WERI-Rb-1 (cell line): ENCODE data around the gene ZBTB43.

Source experiments
- DNase-seq: peaks from one replicate; pipeline ENCODE4 v3.0.0-alpha.2; 2020
- H3K27ac ChIP-seq: fragments of 250-450 bp; sonication (Bioruptor Pico); 2 replicates; pipeline ENCODE4 v1.5.1; 2020; ENCODE audit warnings: mild to moderate bottlenecking, moderate library complexity
- H3K27me3 ChIP-seq: fragments of 250-450 bp; sonication (Bioruptor Pico); 2 replicates; pipeline ENCODE4 v1.5.1; 2021; ENCODE audit warnings: mild to moderate bottlenecking, low read depth, moderate library complexity; ENCODE audit not compliant: insufficient read depth, severe bottlenecking
- H3K36me3 ChIP-seq: fragments of 250-450 bp; sonication (Bioruptor Pico); 2 replicates; pipeline ENCODE4 v1.5.1; 2020; ENCODE audit warnings: mild to moderate bottlenecking, moderate library complexity
- H3K4me3 ChIP-seq: 2 replicates; pipeline ENCODE4 v1.5.1; 2011; ENCODE audit warnings: low read depth, mild to moderate bottlenecking, control low read depth, low read length
- H3K9me3 ChIP-seq: fragments of 250-450 bp; sonication (Bioruptor Pico); 2 replicates; pipeline ENCODE4 v1.5.1; 2021; ENCODE audit warnings: mild to moderate bottlenecking, moderate library complexity; ENCODE audit not compliant: severe bottlenecking
- TF ChIP-seq, protein P1 (sequence below): IDR thresholded peaks from 2 replicates; pipeline ENCODE4 v1.5.1; 2011; ENCODE audit warnings: low read depth, mild to moderate bottlenecking, control low read depth, inconsistent platforms, low read length

ZBTB43 gene

DNA sequence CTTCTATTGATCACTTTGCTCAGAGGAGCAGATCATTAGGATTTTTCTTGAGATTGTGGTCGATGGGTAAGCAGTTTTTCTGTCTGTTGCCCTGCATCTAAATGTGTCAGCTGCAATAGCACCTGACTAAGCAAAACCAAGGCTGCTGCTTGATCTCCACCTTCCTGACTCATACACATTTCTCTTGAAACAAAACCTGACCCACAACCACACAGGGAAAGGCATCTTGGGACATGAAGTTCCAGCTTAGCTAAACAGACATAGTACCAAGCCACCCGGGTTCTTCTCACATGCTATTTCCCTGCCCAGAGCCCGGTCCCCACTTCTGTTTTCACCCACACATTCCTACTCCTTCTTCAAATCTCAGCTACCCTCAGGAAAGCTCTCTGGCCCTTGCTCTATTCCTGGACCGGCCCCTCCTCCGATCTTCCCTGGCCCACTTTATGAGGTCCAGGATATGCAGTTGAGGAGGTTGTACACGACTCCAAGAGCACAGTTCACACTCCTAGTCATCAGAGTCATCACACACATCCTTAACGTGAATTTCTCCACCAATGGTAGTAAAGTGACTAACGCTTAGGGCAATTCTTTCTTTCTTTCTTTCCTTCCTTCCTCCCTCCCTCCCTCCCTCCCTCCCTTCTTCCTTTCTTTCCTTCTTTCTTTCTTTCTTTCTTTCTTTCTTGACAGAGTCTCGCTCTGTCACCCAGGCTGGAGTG lies 16.0 kb upstream of the ZBTB43 start:
- no peak for DNase-seq
- Histone ChIP-seq H3K4me3 (no peak overlapping the region), H3K27ac (no peak overlapping the region), H3K36me3 (no peaks in the 10 kb centered on the region), H3K27me3 (no peaks in the 10 kb centered on the region), H3K9me3 (no peaks in the 10 kb centered on the region)
- TF ChIP-seq, protein P1, sequence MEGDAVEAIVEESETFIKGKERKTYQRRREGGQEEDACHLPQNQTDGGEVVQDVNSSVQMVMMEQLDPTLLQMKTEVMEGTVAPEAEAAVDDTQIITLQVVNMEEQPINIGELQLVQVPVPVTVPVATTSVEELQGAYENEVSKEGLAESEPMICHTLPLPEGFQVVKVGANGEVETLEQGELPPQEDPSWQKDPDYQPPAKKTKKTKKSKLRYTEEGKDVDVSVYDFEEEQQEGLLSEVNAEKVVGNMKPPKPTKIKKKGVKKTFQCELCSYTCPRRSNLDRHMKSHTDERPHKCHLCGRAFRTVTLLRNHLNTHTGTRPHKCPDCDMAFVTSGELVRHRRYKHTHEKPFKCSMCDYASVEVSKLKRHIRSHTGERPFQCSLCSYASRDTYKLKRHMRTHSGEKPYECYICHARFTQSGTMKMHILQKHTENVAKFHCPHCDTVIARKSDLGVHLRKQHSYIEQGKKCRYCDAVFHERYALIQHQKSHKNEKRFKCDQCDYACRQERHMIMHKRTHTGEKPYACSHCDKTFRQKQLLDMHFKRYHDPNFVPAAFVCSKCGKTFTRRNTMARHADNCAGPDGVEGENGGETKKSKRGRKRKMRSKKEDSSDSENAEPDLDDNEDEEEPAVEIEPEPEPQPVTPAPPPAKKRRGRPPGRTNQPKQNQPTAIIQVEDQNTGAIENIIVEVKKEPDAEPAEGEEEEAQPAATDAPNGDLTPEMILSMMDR, result no peak

DNA sequence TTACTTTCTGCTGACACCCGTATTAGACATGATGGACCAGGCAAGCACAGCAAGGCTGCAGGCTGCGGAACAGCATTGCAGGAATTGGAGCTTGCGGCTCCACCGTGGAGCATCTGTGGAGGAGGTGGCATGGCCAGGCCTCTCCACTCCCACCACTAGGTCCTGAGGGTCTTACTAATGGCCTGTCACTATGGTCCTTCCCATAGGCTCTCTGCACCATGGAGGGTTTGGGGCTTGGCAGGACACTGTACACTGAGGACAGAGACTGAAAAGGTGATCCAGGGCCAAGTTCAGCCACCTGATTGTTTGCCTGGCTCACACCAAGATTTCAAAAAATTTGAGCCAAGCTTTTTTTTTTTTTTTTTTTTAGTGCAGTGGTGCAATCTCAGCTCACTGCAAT lies 14.3 kb upstream of the ZBTB43 start:
- DNase-seq, result no peak
- Histone ChIP-seq H3K36me3 (no peaks in the 10 kb centered on the region), H3K27ac (no peak overlapping the region), H3K4me3 (no peak overlapping the region), H3K9me3 (no peaks in the 10 kb centered on the region), H3K27me3 (no peaks in the 10 kb centered on the region)
- TF ChIP-seq, protein P1, result no peak

DNA sequence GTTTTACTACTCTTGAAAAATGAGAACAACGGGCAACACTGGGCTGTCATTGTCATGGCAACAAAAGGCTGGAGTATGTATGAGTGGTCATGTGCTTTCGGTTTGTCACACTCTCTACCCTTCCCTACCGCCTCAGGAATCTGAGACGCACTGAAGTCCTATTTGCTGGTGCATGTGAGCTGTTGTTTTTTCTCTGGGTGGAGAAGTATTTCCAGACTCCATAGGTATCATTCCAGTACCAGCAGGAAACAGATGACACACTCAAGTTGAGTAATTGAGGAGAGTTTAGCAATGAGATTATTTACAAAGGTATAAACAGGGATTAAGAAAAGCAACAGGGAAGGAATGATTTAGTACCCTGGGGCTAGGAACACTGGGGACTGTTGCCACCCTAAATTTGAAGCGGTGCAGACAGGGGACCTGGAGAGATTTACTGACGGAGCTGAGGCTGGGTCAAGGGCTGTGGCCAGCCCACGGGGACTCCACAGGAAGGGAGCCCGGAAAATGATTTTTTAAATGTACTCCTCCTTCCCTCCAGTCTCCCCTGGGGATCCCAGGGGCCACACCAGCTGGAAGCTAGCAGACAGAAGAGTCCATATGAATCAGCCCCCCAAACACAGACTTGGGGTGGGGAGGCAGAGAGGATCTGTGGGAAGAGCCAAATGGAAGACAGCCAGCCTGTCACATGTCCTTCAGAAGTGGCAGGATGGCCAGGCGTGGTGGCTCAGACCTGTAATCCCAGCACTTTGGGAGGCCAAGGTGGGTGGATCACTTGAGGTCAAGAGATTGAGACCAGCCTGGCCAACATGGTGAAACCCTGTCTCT lies 13.2 kb upstream of the ZBTB43 start:
- TF ChIP-seq, protein P1, result no peak
- no peak for DNase-seq

DNA sequence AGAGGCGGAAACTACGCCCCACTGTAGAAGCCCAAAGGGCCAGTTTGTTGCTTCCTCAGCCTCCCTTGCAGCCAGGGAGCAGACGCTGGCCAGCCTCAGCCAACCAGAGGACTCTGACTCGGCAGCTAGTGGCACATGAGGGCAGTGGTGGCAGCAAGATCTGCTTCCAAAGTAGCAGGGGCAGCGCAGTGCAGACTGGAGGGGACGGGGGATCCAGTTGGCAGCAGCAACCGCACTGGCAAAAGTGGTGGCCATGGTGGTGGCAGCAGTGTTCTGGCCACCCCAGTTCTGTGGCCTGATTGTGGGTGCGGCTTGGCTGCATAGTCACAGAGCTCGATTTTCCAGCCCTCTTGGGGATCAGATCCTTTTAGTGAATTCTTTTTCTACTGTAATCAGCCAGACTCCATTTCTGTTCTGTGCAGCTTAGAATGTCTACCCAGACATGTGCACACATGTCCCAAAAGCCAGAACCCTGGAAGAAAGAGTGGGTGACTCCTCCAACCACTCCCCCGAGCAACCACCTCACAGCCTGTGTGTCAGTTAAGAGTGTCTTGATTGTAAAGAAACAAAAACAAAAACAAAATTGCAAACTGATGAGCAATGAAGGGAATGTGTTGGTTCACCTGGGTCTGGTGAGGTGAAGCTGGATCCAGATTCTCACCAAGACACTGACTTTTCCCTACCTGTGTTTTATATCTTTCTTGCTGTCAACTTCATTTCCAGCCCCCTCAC lies 11.0 kb upstream of the ZBTB43 start:
- Histone ChIP-seq H3K36me3 (no peaks in the 10 kb centered on the region), H3K27me3 (no peaks in the 10 kb centered on the region), H3K9me3 (peaks cover 5% of the 10 kb centered on the region), H3K4me3 (no peak overlapping the region), H3K27ac (peak overlapping the region; percentile 27; the same call in 1 of the 2 replicates)
- TF ChIP-seq, protein P1, result no peak
- no peak for DNase-seq

More for the DNA sequence above, 13.2 kb upstream of the ZBTB43 start:
- Histone ChIP-seq H3K36me3 (no peaks in the 10 kb centered on the region), H3K9me3 (peaks cover 5% of the 10 kb centered on the region), H3K27ac (no peak overlapping the region), H3K4me3 (no peak overlapping the region), H3K27me3 (no peaks in the 10 kb centered on the region)

DNA sequence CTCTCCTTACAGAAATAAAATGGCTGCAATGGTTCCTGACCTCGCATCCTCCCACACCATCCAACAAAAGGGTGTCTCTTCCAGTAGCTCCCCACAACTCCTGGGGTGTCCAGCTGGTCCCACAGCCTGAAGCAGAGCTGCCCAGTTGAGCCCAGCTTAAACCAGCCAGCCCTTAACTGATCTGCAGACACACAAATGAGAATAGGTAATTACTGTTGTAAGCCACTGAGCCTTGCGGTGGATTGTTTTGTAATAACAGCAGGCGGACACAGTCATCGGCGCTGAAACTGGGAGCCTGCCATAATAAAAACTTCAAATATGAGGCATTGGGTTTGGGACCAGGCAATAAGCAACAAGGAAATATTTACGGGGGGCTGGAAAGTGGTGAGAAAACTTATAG lies 10.4 kb upstream of the ZBTB43 start:
- H3K4me3 ChIP-seq, result no peak overlapping the region
- H3K27me3 ChIP-seq, result no peaks in the 10 kb centered on the region
- H3K9me3 ChIP-seq, result peaks cover 5% of the 10 kb centered on the region
- no peaks in the 10 kb centered on the region for H3K36me3 ChIP-seq
- DNase-seq, result peak; percentile 66
- H3K27ac ChIP-seq, result peak overlapping the region; percentile 34
- TF ChIP-seq, protein P1, result no peak
